ENCODE measurements around the gene ALG14.
"Not testable (repeated sequence)": the region's sequence is repeated elsewhere in the genome, so short reads cannot be mapped to it uniquely, and the experiment has no call there.

ALG14 gene

DNA sequence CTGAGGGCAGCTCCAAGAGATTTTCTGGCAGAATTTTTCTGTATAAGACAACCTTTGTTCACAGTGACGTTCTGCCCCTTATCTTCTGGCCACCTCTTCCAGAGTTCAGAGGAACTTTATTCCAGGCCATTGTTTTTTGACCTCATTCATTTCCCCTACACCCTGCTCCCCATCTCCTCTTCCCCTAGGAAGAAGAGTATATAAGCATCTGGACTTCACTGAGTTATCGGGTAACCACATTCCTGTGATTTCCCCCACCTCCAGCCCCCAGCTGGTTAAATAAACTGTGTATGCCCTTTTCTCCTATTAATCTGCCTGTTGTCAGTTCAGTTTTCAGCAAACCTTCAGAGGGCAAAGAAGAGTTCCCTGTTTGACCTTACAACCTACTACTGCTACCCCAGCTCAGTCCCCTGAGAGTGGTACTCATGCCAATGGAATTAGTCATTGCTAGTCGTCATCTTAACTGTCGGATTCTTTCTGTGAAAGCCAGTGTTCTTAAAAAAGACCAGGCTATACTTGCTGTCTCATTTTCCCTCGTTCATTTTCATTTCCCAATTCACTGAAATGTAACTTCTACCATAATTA lies 14.3 kb upstream of the ALG14 start:
- peak; percentile 81 for DNase-seq

GRCh38 chr1:95085376-95085775 lies 12.6 kb upstream of the ALG14 start:
- no peak for DNase-seq

DNA sequence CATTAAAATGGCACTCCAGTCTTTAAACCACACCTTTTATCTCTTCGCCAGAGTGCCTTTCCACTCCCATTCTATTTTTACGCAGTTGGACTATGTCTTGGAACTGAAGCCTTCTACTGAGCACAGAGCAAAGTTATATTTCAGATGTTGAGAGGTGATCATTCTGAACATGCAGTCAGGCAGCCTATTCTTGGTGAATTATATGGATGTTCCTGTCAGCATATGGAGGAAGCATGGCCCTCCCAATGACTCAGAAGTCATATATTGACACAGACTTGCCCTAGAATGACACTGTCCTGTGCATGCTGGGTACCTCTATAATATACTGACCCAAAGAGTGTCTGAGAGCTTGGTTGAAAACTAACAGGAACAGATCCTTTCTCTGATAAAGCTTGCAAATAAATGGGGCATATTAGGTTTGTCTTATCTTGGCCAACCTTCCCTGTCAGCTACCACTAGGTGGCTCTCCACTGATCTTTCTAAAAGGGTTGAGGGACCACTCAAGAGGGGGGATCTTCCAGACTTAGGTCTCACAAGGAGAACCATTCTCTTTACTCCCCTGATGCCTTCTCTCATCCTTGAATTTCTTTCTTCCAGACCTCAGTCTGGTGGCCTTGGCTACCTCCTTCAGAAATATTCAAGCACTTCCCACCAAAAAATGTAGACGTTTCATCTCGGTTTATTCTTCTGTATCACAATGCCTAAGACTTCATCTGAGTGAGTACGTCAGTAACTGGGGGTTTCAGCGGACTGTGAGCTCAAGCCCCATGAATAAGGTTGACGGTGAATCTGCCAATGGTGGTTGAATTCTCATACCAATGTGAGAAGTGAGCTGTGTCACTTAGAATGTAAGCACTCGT lies 11.8 kb upstream of the ALG14 start:
- no peak for DNase-seq

- no peak for DNase-seq
Observed at GRCh38 chr1:95080879-95081278, 8.1 kb upstream of the ALG14 start.

GRCh38 chr1:95080446-95080845 lies 7.7 kb upstream of the ALG14 start:
- no peak for DNase-seq

GRCh38 chr1:95076034-95076433 lies 3.3 kb upstream of the ALG14 start:
- no peak for DNase-seq

- no peak for DNase-seq
Observed at GRCh38 chr1:95073446-95073845, 695 bp upstream of the ALG14 start.

DNA sequence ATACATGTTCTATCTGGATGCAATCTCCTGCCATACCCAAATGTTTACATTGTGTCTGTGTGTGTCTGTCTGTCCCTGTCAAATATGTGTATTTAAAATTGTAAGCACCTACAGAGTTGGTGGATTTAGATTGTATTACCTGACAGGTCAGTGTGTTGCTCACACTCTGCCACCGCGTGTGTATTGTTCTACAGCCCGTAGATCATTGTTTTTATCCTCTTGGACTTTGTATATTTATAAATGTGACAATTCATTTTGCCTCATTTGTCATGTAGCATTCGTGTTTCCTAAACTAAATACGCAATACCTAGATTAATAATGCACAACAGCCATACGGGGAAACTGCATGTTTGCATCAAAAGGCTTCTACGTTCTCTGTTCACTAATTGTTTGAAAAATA lies 634 bp downstream of the ALG14 start:
- DNase-seq, result no peak

- DNase-seq, result no peak
Observed at GRCh38 chr1:95071539-95071938, 1.2 kb downstream of the ALG14 start.

DNA sequence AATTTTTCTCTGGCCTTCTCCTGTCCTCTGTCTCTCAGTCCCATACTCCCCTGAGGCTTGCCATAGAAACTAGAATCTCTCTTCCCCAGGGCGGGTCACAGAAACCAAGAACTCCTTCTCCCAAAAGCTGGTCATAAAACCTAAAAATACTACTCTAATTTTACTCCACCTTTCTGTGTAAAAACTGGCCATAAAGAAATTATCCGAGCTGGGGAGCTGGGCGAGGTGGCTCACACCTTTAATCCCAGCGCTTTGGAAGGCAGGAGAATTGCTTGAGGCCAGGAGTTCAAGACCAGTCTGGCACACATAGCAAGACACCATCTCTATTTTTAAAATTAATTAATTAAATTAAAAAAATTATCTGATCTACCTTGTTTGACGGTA lies 3.0 kb downstream of the ALG14 start:
- DNase-seq, result no peak

DNA sequence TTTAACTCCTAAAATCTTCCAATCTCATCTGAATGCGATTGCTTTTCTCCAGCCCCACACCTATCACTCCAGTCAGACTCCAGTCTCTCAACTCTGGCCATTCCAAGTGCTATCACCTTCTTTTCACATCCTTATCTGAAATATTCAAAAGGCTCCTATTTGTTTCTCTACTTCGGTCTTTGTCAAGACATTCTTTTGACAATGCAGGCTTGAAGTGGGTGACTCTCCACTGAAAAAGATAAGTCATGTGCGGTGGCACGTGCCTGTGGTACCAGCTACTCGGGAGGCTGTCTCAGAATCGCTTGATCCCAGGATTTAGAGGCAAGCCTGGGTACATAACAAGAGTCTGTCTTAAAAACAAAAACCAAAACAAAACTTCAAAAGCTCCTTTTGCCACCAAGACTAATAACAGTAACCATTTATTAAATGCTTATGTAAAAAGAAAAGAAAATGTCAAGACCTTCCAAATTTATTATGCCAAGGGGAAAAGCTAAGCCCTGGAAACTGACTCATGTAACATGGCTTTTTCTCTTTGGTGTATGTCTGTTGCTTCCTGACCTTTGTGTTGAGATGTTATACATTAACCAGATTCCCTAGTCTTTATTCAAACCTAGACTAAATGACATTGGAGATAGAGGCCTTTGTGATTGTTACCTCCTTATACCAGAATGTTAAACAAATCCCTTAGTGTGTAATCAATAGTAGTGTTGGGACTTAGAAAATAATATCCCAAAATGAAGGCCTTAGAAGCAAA lies 3.6 kb downstream of the ALG14 start:
- DNase-seq, result no peak

DNA sequence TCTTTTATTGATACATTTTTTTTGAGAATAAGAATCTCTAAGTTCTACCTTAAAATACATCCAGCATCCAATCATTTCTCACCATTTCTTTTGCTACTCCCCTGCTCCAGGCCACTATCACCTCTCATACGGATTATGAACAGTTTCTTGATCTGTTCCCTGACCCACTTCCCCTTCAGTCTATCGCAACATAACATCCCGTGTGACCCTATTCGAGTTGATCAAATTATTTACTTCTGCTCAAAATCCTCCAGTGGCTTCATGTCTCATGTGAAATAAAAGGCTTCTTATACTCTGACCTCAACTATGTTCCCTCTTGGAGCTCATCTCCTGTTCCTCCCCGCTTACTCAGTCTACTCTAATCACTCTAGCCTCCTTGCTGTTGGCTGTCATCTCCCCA lies 5.2 kb downstream of the ALG14 start:
- no peak for DNase-seq

DNA sequence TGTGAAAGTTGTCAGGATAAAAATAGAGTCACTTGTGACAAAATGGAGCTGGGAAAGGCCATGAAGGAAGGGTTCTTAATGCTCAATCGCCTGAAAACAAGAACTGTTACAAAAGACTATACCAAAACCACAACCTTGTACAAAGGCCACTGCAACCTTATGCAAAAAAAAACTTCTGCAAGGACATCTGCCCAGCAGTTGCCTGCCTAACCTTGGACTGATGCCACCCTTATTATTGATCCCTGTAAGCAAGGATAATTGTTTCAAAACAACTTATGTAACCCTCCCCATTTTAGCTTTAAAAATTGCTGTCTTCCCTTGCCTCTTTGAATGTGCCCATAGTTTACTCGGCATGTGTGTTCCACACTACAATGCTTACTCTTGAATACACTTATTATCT lies 5.7 kb downstream of the ALG14 start:
- no peak for DNase-seq

GRCh38 chr1:95061445-95062006 lies 11.2 kb downstream of the ALG14 start:
- DNase-seq, result no peak

DNA sequence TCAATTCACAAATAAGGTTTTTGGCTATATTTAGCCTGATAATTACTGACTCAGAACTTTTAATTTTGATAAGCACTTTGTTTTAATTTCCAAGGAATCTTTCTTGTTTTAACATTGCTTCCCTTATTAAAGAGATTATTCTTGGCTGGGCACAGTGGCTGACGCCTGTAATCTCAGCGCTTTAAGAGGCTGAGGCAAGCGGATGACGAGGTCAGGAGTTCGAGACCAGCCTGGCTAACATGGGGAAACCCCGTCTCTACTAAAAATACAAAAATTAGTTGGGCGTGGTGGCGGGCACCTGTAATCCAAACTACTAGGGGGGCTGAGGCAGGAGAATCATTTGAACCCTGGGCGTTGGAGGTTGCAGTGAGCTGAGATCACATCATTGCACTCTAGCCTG lies 13.8 kb downstream of the ALG14 start:
- DNase-seq, result no peak

GRCh38 chr1:95057351-95057750 lies 15.4 kb downstream of the ALG14 start:
- no peak for DNase-seq

DNA sequence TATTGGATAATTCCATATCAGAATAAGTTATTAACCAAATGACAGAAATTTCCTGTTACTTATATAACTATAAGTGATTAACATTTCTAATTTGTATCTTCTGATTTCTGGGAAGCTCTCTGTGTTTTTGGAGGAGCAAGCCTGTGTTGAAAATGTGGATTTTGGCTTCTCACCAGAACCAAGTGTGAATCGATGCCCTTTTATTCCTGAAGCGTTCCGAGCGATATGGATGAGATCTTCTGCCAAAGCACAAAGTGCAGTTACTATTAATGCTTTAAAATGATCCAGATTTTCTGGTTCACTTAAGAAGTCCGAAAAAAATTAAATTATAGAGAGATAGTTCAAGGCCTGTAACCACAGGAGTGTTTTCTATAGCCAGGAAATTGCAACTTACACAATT lies 22.8 kb downstream of the ALG14 start:
- no peak for DNase-seq

GRCh38 chr1:95048317-95048716 lies 24.4 kb downstream of the ALG14 start:
- DNase-seq, result no peak

DNA sequence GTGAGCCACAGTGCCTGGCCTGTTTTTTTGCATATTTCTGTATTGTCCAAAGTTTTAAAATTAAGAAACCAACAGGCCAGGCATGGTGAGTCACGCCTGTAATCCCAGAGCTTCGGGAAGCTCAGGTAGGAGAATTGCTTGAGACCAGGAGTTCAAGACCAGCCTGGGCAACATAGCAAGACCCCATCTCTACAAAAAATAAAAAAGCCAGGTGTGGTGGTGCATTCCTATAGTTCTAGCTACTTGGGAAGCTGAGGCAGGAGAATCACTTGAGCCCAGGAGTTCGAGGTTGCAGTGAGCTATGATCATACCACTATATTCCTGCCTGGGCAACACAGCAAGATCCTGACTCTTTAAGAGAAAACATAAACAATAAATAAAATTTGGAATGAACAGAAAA lies 25.1 kb downstream of the ALG14 start:
- not testable (repeated sequence) for DNase-seq

DNA sequence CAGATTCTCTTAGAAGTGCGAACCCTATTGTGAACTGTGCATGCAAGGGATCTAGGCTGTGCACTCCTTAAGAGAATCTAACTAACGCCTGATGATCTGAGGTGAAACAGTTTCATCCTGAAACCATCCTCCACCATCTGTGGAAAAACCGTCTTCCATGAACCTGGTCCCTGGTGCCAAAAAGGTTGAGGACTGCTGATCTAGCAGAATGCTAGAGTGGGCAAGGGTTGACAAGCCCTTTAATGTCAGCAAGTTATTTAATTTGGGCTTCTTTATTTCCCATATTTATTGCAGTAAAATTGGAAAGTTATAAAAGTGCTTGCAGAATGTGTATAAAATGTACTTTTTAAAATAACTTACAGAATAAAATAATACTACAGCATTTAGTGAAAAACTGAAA lies 26.4 kb downstream of the ALG14 start:
- no peak for DNase-seq

GRCh38 chr1:95043141-95043980 lies 29.4 kb downstream of the ALG14 start:
- peak; percentile 80 for DNase-seq

GRCh38 chr1:95042286-95042685 lies 30.5 kb downstream of the ALG14 start:
- DNase-seq, result no peak
